K562 (cell line): Measurements from ENCODE around the gene TPK1. TPM values are rescaled to one million over a fixed set of nuclear protein-coding genes. Genes with fewer than 3 reads are reported as not detected.

Experiments
- BMI1 ChIP-seq: fragments of 150-350 bp; IDR thresholded peaks from 2 replicates; pipeline ENCODE4 v1.6.1; 2014; ENCODE audit warnings: low read length
- MTA1 ChIP-seq: fragments of 450-650 bp; IDR thresholded peaks from 2 replicates; pipeline ENCODE4 v1.6.1; 2017; ENCODE audit warnings: borderline replicate concordance
- NR2C2 ChIP-seq, 2 experiments: fragments of 200-800 bp in 1 of 2; sonication (Bioruptor generic) in 1 of 2; sonication (generic) in 1 of 2; formaldehyde crosslinking in 1 of 2; IDR thresholded peaks; 2 replicates each; pipeline versions ENCODE4 v1.6.1 to v1.8.0; 2016 to 2022; ENCODE audit warnings: mild to moderate bottlenecking in 1 of 2, missing compliant biosample characterization in 1 of 2, missing genetic modification characterization in 1 of 2, missing genetic modification reagents in 1 of 2
- POLR3A ChIP-seq: IDR thresholded peaks from 2 replicates; pipeline ENCODE4 v1.6.1; 2011; ENCODE audit warnings: borderline replicate concordance, mild to moderate bottlenecking, moderate library complexity; ENCODE audit not compliant: insufficient read length, insufficient read depth; ENCODE audit errors: extremely low read depth
- SMAD1 ChIP-seq: fragments of 150-350 bp; IDR thresholded peaks from 2 replicates; pipeline ENCODE4 v1.6.1; 2014; ENCODE audit warnings: low read length, low read depth; ENCODE audit not compliant: partially characterized antibody
- SP2 ChIP-seq: IDR thresholded peaks from 2 replicates; pipeline ENCODE4 v1.6.1; 2011; ENCODE audit warnings: mild to moderate bottlenecking, low read depth, low read length, moderate library complexity; ENCODE audit not compliant: poor library complexity, severe bottlenecking; ENCODE audit errors: extremely low read depth
- XRCC4 ChIP-seq: IDR thresholded peaks from one replicate; pipeline ENCODE4 v1.6.1; 2011; ENCODE audit not compliant: insufficient read depth, insufficient read length; ENCODE audit errors: extremely low read depth
- YY1 ChIP-seq, 3 experiments: IDR thresholded peaks; 2 replicates each; pipeline ENCODE4 v1.6.1; 2011; ENCODE audit warnings: low read length in 2 of 3, mild to moderate bottlenecking in 2 of 3, moderate library complexity in 2 of 3, borderline replicate concordance in 1 of 3, control low read depth in 1 of 3, low read depth in 1 of 3; ENCODE audit not compliant: insufficient read depth in 3 of 3, insufficient replicate concordance in 2 of 3, control insufficient read depth in 1 of 3, insufficient read length in 1 of 3; ENCODE audit errors: extremely low read depth in 1 of 3
- ZNF12 ChIP-seq: sonication (generic); formaldehyde crosslinking; IDR thresholded peaks from 2 replicates; pipeline ENCODE4 v1.4.0; 2020; ENCODE audit warnings: mild to moderate bottlenecking, missing genetic modification reagents
- ZNF184 ChIP-seq: sonication (generic); formaldehyde crosslinking; IDR thresholded peaks from 2 replicates; pipeline ENCODE4 v1.5.0; 2020; ENCODE audit warnings: missing genetic modification reagents
- ZNF354B ChIP-seq: fragments of 250-450 bp; sonication (Bioruptor Pico); IDR thresholded peaks from 2 replicates; pipeline ENCODE4 v1.4.0; 2020
- ZNF592 ChIP-seq: fragments of 450-650 bp; IDR thresholded peaks from 2 replicates; pipeline ENCODE4 v1.6.1; 2017; ENCODE audit warnings: antibody characterized with exemption, mild to moderate bottlenecking
- polyA plus RNA-seq, 8 experiments: library from polyadenylated mRNA; depleted of rRNA in 4 of 8; stranded (reverse) in 5 of 8; unstranded in 3 of 8; fragments of >200 nt; fragmentation: Nextera tagmentation in 2 of 8; fragmentation: Illumina TruSeq in 1 of 8; extraction: Ambion mirVana in 2 of 8; extraction: Trizol in 1 of 8; gene quantifications; 2 replicates each; pipeline versions ENCODE4 v1.2.1 to v1.2.3, GENCODE V29; 2011 to 2014; ENCODE audit warnings: inconsistent platforms in 1 of 8, missing spikeins in 1 of 8
- total RNA-seq, 7 experiments: library from RNA; depleted of rRNA in 6 of 7; stranded (reverse); fragments of >200 nt in 6 of 7; fragmentation: Illumina TruSeq in 2 of 7; extraction: Trizol in 2 of 7; gene quantifications; 2 replicates each; pipeline versions ENCODE4 v1.2.1 to v1.2.3, GENCODE V29; 2011 to 2021; ENCODE audit warnings: low replicate concordance in 1 of 7

Gene TPK1
- total and polyA plus RNA-seq, 9 of the 15 experiments (the other 6 are each of a cell fraction or from before 2014, with no cell fraction given): 5.1 to 16.2 (median 9.2) TPM

GRCh38 chr7:144835652-144836544, at the start of gene TPK1 (continued):
- TF ChIP-seq ZNF592 (no peak), SP2 (no peak), ZNF184 (CRISPR knock-in tag) (no peak), YY1 (IDR thresholded peaks at IDR 0.05; ENCODE audit: borderline replicate concordance in 1 of 3, control insufficient read depth in 1 of 3, extremely low read depth in 1 of 3, insufficient read depth in 3 of 3, insufficient read length in 1 of 3, insufficient replicate concordance in 2 of 3, low read depth in 1 of 3, low read length in 2 of 3) (peak; percentile 22 to 89 (median 87)), XRCC4 (no peak), POLR3A (no peak), ZNF12 (CRISPR knock-in tag) (peak; percentile 70; the same call in 1 of the 2 replicates), SMAD1 (peak; percentile 41), ZNF354B (no peak), MTA1 (0 out of 2 replicates have a peak, but pooled peaks have one; percentile 36), BMI1 (no peak), NR2C2 (CRISPR knock-in tag; IDR thresholded peaks at IDR 0.05) (no peak), NR2C2 (tag; IDR thresholded peaks at IDR 0.05) (peak; percentile 65)
